ENCODE data around the gene PSMD1.
"Not testable (repeated sequence)": the region's sequence is repeated elsewhere in the genome, so short reads cannot be mapped to it uniquely, and the experiment has no call there.

PSMD1 gene

GRCh38 chr2:231178805-231179204 is 122.1 kb downstream of the PSMD1 start:
- H3K9me3 ChIP-seq (ENCODE audit: control insufficient read depth in 1 of 2, low read length in 2 of 2); H3K27ac ChIP-seq (ENCODE audit: low read length); H3K4me3 ChIP-seq (ENCODE audit: low read depth in 1 of 2, low read length in 2 of 2); H3K27me3 ChIP-seq (ENCODE audit: low read depth, low read length); H3K36me3 ChIP-seq (ENCODE audit: control insufficient read depth in 1 of 2, insufficient read depth in 2 of 2, low read length in 2 of 2): not testable (repeated sequence)
- H3K4me1 ChIP-seq (ENCODE audit: control insufficient read depth in 1 of 2, insufficient read depth in 2 of 2, low read length in 2 of 2) = peaks cover 0 to 12% of the 10 kb centered on the region in 2 donors

GRCh38 chr2:231181860-231182512 is 125.3 kb downstream of the PSMD1 start:
- no peak overlapping the region for H3K27ac ChIP-seq (ENCODE audit: low read length)
- H3K36me3 ChIP-seq (ENCODE audit: control insufficient read depth in 1 of 2, insufficient read depth in 2 of 2, low read length in 2 of 2) = no peaks in the 10 kb centered on the region
- H3K4me1 ChIP-seq (ENCODE audit: control insufficient read depth in 1 of 2, insufficient read depth in 2 of 2, low read length in 2 of 2) = peaks cover 6 to 23% of the 10 kb centered on the region in 2 donors
- no peaks in the 10 kb centered on the region for H3K27me3 ChIP-seq (ENCODE audit: low read depth, low read length)
- H3K4me3 ChIP-seq (ENCODE audit: low read depth in 1 of 2, low read length in 2 of 2) = no peak overlapping the region
- no peaks in the 10 kb centered on the region for H3K9me3 ChIP-seq (ENCODE audit: control insufficient read depth in 1 of 2, low read length in 2 of 2)

GRCh38 chr2:231182513-231182899 is 125.8 kb downstream of the PSMD1 start:
- Histone ChIP-seq H3K4me1 (ENCODE audit: control insufficient read depth in 1 of 2, insufficient read depth in 2 of 2, low read length in 2 of 2) (peaks cover 6 to 23% of the 10 kb centered on the region in 2 donors), H3K36me3 (ENCODE audit: control insufficient read depth in 1 of 2, insufficient read depth in 2 of 2, low read length in 2 of 2) (no peaks in the 10 kb centered on the region), H3K27me3 (ENCODE audit: low read depth, low read length) (no peaks in the 10 kb centered on the region), H3K27ac (ENCODE audit: low read length) (no peak overlapping the region), H3K4me3 (ENCODE audit: low read depth in 1 of 2, low read length in 2 of 2) (no peak overlapping the region), H3K9me3 (ENCODE audit: control insufficient read depth in 1 of 2, low read length in 2 of 2) (no peaks in the 10 kb centered on the region)

GRCh38 chr2:231183851-231184250 is 127.2 kb downstream of the PSMD1 start:
- no peaks in the 10 kb centered on the region for H3K27me3 ChIP-seq (ENCODE audit: low read depth, low read length)
- no peak overlapping the region for H3K4me3 ChIP-seq (ENCODE audit: low read depth in 1 of 2, low read length in 2 of 2)
- H3K4me1 ChIP-seq (ENCODE audit: control insufficient read depth in 1 of 2, insufficient read depth in 2 of 2, low read length in 2 of 2) = peaks cover 6 to 23% of the 10 kb centered on the region in 2 donors
- H3K9me3 ChIP-seq (ENCODE audit: control insufficient read depth in 1 of 2, low read length in 2 of 2) = no peaks in the 10 kb centered on the region
- H3K27ac ChIP-seq (ENCODE audit: low read length) = no peak overlapping the region
- no peaks in the 10 kb centered on the region for H3K36me3 ChIP-seq (ENCODE audit: control insufficient read depth in 1 of 2, insufficient read depth in 2 of 2, low read length in 2 of 2)

- H3K36me3 ChIP-seq (ENCODE audit: control insufficient read depth in 1 of 2, insufficient read depth in 2 of 2, low read length in 2 of 2) = no peaks in the 10 kb centered on the region
- H3K9me3 ChIP-seq (ENCODE audit: control insufficient read depth in 1 of 2, low read length in 2 of 2) = no peaks in the 10 kb centered on the region
- peaks cover 6 to 23% of the 10 kb centered on the region in 2 donors for H3K4me1 ChIP-seq (ENCODE audit: control insufficient read depth in 1 of 2, insufficient read depth in 2 of 2, low read length in 2 of 2)
- H3K27ac ChIP-seq (ENCODE audit: low read length) = no peak overlapping the region
- no peak overlapping the region for H3K4me3 ChIP-seq (ENCODE audit: low read depth in 1 of 2, low read length in 2 of 2)
- H3K27me3 ChIP-seq (ENCODE audit: low read depth, low read length) = no peaks in the 10 kb centered on the region
Observed at GRCh38 chr2:231184319-231184718, 127.7 kb downstream of the PSMD1 start.

- peaks cover 6 to 21% of the 10 kb centered on the region in 2 donors for H3K4me1 ChIP-seq (ENCODE audit: control insufficient read depth in 1 of 2, insufficient read depth in 2 of 2, low read length in 2 of 2)
- H3K9me3 ChIP-seq (ENCODE audit: control insufficient read depth in 1 of 2, low read length in 2 of 2) = no peaks in the 10 kb centered on the region
- H3K27me3 ChIP-seq (ENCODE audit: low read depth, low read length) = no peaks in the 10 kb centered on the region
- H3K4me3 ChIP-seq (ENCODE audit: low read depth in 1 of 2, low read length in 2 of 2) = no peak overlapping the region
- H3K36me3 ChIP-seq (ENCODE audit: control insufficient read depth in 1 of 2, insufficient read depth in 2 of 2, low read length in 2 of 2) = no peaks in the 10 kb centered on the region
- no peak overlapping the region for H3K27ac ChIP-seq (ENCODE audit: low read length)
Observed at GRCh38 chr2:231185050-231185725, 128.5 kb downstream of the PSMD1 start.

- Histone ChIP-seq H3K9me3 (ENCODE audit: control insufficient read depth in 1 of 2, low read length in 2 of 2) (no peaks in the 10 kb centered on the region), H3K27ac (ENCODE audit: low read length) (no peak overlapping the region), H3K36me3 (ENCODE audit: control insufficient read depth in 1 of 2, insufficient read depth in 2 of 2, low read length in 2 of 2) (no peaks in the 10 kb centered on the region), H3K4me3 (ENCODE audit: low read depth in 1 of 2, low read length in 2 of 2) (no peak overlapping the region), H3K4me1 (ENCODE audit: control insufficient read depth in 1 of 2, insufficient read depth in 2 of 2, low read length in 2 of 2) (peaks cover 6 to 26% of the 10 kb centered on the region in 2 donors), H3K27me3 (ENCODE audit: low read depth, low read length) (no peaks in the 10 kb centered on the region)
Observed at GRCh38 chr2:231185886-231186285, 129.2 kb downstream of the PSMD1 start.

GRCh38 chr2:231186325-231186724 is 129.7 kb downstream of the PSMD1 start:
- no peak overlapping the region for H3K4me3 ChIP-seq (ENCODE audit: low read depth in 1 of 2, low read length in 2 of 2)
- H3K9me3 ChIP-seq (ENCODE audit: control insufficient read depth in 1 of 2, low read length in 2 of 2) = no peaks in the 10 kb centered on the region
- no peak overlapping the region for H3K27ac ChIP-seq (ENCODE audit: low read length)
- no peaks in the 10 kb centered on the region for H3K36me3 ChIP-seq (ENCODE audit: control insufficient read depth in 1 of 2, insufficient read depth in 2 of 2, low read length in 2 of 2)
- peaks cover 6 to 27% of the 10 kb centered on the region in 2 donors for H3K4me1 ChIP-seq (ENCODE audit: control insufficient read depth in 1 of 2, insufficient read depth in 2 of 2, low read length in 2 of 2)
- H3K27me3 ChIP-seq (ENCODE audit: low read depth, low read length) = no peaks in the 10 kb centered on the region

GRCh38 chr2:231187736-231188505 is 131.3 kb downstream of the PSMD1 start:
- Histone ChIP-seq H3K4me3 (ENCODE audit: low read depth in 1 of 2, low read length in 2 of 2) (no peak overlapping the region), H3K27me3 (ENCODE audit: low read depth, low read length) (no peaks in the 10 kb centered on the region), H3K36me3 (ENCODE audit: control insufficient read depth in 1 of 2, insufficient read depth in 2 of 2, low read length in 2 of 2) (no peaks in the 10 kb centered on the region), H3K27ac (ENCODE audit: low read length) (no peak overlapping the region), H3K9me3 (ENCODE audit: control insufficient read depth in 1 of 2, low read length in 2 of 2) (no peaks in the 10 kb centered on the region), H3K4me1 (ENCODE audit: control insufficient read depth in 1 of 2, insufficient read depth in 2 of 2, low read length in 2 of 2) (peaks cover 10 to 22% of the 10 kb centered on the region in 2 donors)

GRCh38 chr2:231188506-231189170 is 132.0 kb downstream of the PSMD1 start:
- Histone ChIP-seq H3K27ac (ENCODE audit: low read length) (no peak overlapping the region), H3K36me3 (ENCODE audit: control insufficient read depth in 1 of 2, insufficient read depth in 2 of 2, low read length in 2 of 2) (no peaks in the 10 kb centered on the region), H3K4me3 (ENCODE audit: low read depth in 1 of 2, low read length in 2 of 2) (no peak overlapping the region), H3K27me3 (ENCODE audit: low read depth, low read length) (no peaks in the 10 kb centered on the region), H3K4me1 (ENCODE audit: control insufficient read depth in 1 of 2, insufficient read depth in 2 of 2, low read length in 2 of 2) (peaks cover 10 to 22% of the 10 kb centered on the region in 2 donors), H3K9me3 (ENCODE audit: control insufficient read depth in 1 of 2, low read length in 2 of 2) (no peaks in the 10 kb centered on the region)

GRCh38 chr2:231189171-231189530 is 132.5 kb downstream of the PSMD1 start:
- H3K27me3 ChIP-seq (ENCODE audit: low read depth, low read length) = no peaks in the 10 kb centered on the region
- no peaks in the 10 kb centered on the region for H3K9me3 ChIP-seq (ENCODE audit: control insufficient read depth in 1 of 2, low read length in 2 of 2)
- no peaks in the 10 kb centered on the region for H3K36me3 ChIP-seq (ENCODE audit: control insufficient read depth in 1 of 2, insufficient read depth in 2 of 2, low read length in 2 of 2)
- no peak overlapping the region for H3K4me3 ChIP-seq (ENCODE audit: low read depth in 1 of 2, low read length in 2 of 2)
- peaks cover 10 to 22% of the 10 kb centered on the region in 2 donors for H3K4me1 ChIP-seq (ENCODE audit: control insufficient read depth in 1 of 2, insufficient read depth in 2 of 2, low read length in 2 of 2)
- H3K27ac ChIP-seq (ENCODE audit: low read length) = peak overlapping the region; percentile 76

Measured in muscle layer of duodenum (tissue), 2 donors.